Measurements from ENCODE around the gene IFIH1.

Gene IFIH1

GRCh38 chr2:162318328-162319180 lies at the start of gene IFIH1:
TSS of gene IFIH1 (minus strand) at chr2:162318684. CDS start at chr2:162318307, 377 bp downstream.
- peak; percentile 89 for DNase-seq

GRCh38 chr2:162365392-162365791 lies 46.9 kb upstream of the IFIH1 start:
- no peak for DNase-seq

- no peak for DNase-seq
Observed at GRCh38 chr2:162344617-162344950, 26.1 kb upstream of the IFIH1 start.

- peak; percentile 96 to 97 for DNase-seq
Observed at GRCh38 chr2:162343824-162344616, 25.5 kb upstream of the IFIH1 start, which contains the start of gene GCA. TSS of gene GCA (plus strand) at chr2:162344132. CDS start at chr2:162344249, 117 bp downstream.

GRCh38 chr2:162343492-162343823 lies 25.0 kb upstream of the IFIH1 start:
- no peak for DNase-seq

GRCh38 chr2:162342841-162343240 lies 24.4 kb upstream of the IFIH1 start:
- DNase-seq, result no peak

GRCh38 chr2:162342321-162342720 lies 23.8 kb upstream of the IFIH1 start:
- no peak for DNase-seq

GRCh38 chr2:162340822-162341221 lies 22.3 kb upstream of the IFIH1 start:
- DNase-seq, result no peak

GRCh38 chr2:162337868-162338267 lies 19.4 kb upstream of the IFIH1 start:
- no peak for DNase-seq

- peak in 1 of 2 donors; percentile 34 for DNase-seq
Observed at GRCh38 chr2:162333968-162334367, 15.5 kb upstream of the IFIH1 start.

- DNase-seq, result no peak
Observed at GRCh38 chr2:162330881-162331280, 12.4 kb upstream of the IFIH1 start.

GRCh38 chr2:162328424-162329157 lies 10.1 kb upstream of the IFIH1 start:
- DNase-seq, result no peak

GRCh38 chr2:162327806-162328205 lies 9.3 kb upstream of the IFIH1 start:
- DNase-seq, result no peak

GRCh38 chr2:162327134-162327769 lies 8.8 kb upstream of the IFIH1 start:
- peak; percentile 24 to 26 for DNase-seq

GRCh38 chr2:162324953-162325352 lies 6.5 kb upstream of the IFIH1 start:
- DNase-seq, result no peak

GRCh38 chr2:162320864-162321517 lies 2.5 kb upstream of the IFIH1 start:
- DNase-seq, result no peak

GRCh38 chr2:162317861-162318327 lies 590 bp downstream of the IFIH1 start:
- DNase-seq, result peak; percentile 7 to 41

- no peak for DNase-seq
Observed at GRCh38 chr2:162317058-162317742, 1.3 kb downstream of the IFIH1 start.

GRCh38 chr2:162316590-162316989 lies 1.9 kb downstream of the IFIH1 start:
- no peak for DNase-seq

- DNase-seq, result no peak
Observed at GRCh38 chr2:162315938-162316337, 2.5 kb downstream of the IFIH1 start.

- no peak for DNase-seq
Observed at GRCh38 chr2:162312853-162313252, 5.6 kb downstream of the IFIH1 start.
